Ascending aorta (tissue), 2 donors: ENCODE measurements around the gene KLHL17. TPM values are rescaled to one million over a fixed set of nuclear protein-coding genes. Genes with fewer than 3 reads are reported as not detected.
A peak's percentile ranks its signal among the peaks of the same experiment; 100 is the strongest.
"Not testable (repeated sequence)": the region's sequence is repeated elsewhere in the genome, so short reads cannot be mapped to it uniquely, and the experiment has no call there.

Source experiments
- DNase-seq, 2 donors: peaks; one replicate each; pipeline ENCODE4 v3.0.0-alpha.2; 2019; ENCODE audit warnings: low spot score in 2 of 2
- H3K27ac ChIP-seq, 2 donors: fragments of 200-600 bp; sonication (generic); one replicate each; pipeline ENCODE4 v1.5.1; 2016 to 2017; ENCODE audit warnings: mild to moderate bottlenecking in 1 of 2
- H3K27me3 ChIP-seq: fragments of 200-600 bp; sonication (generic); one replicate; pipeline ENCODE4 v1.5.1; 2017
- H3K36me3 ChIP-seq, 2 donors: fragments of 200-600 bp; sonication (generic); one replicate each; pipeline ENCODE4 v1.5.1; 2016
- H3K4me1 ChIP-seq, 2 donors: fragments of 200-600 bp; sonication (generic); one replicate each; pipeline ENCODE4 v1.5.1; 2016 to 2017; ENCODE audit warnings: mild to moderate bottlenecking in 1 of 2
- H3K4me3 ChIP-seq, 2 donors: fragments of 200-600 bp; sonication (generic); one replicate each; pipeline ENCODE4 v1.5.1; 2016 to 2017; ENCODE audit warnings: mild to moderate bottlenecking in 1 of 2
- H3K9me3 ChIP-seq, 2 donors: fragments of 200-600 bp; sonication (generic); one replicate each; pipeline ENCODE4 v1.5.1; 2016
- intact Hi-C: fragments of 100-400 bp; cut with DNase I; formaldehyde crosslinking; loops from one replicate; pipeline ENCODE4 v1.15.1; 2023
- total RNA-seq: library from RNA; depleted of rRNA; stranded (reverse); fragments of >200 nt; gene quantifications from one replicate; pipeline ENCODE4 v1.1.0, GENCODE V29; 2016
- TF ChIP-seq, protein P1 (sequence below), 3 experiments: fragments of 200-600 bp in 2 of 3; fragments of 450-650 bp in 1 of 3; sonication (generic) in 2 of 3; IDR thresholded peaks; one replicate each; pipeline ENCODE4 v1.5.1; 2016 to 2019; ENCODE audit warnings: antibody characterized with exemption in 3 of 3, mild to moderate bottlenecking in 1 of 3, moderate library complexity in 1 of 3

The KLHL17 gene
- total RNA-seq, 1 donor from 2014 or later: 16.6 TPM

DNA sequence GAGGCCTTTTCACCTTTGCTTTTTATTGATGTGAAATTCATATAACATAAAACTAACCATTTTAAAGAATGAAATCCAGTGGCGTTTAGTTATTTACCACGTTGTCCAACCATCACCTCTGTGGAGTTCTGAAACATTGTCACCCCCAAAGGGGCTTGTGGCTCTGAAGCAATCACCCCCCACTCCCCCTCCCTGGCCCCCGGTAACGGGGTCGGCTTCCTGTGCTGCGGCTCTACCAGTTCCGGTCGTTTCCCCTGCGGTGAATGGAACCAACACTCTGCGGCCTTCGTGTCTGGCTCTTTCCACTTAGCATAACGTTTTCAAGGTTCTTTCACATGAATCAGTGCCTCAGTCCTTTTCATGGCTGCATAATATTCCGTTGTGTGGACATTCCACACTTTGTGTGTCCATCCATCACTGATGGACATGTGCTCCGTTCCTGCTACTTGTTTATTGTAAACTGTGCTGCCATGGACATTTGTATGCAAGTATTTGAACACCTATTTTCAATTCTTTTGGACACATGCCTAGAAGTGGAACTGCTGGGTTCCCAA, 51.1 kb downstream of the KLHL17 start:
- Histone ChIP-seq H3K9me3 (no peaks in the 10 kb centered on the region), H3K4me1 (peaks cover 8 to 10% of the 10 kb centered on the region in 2 donors), H3K36me3 (no peaks in the 10 kb centered on the region), H3K27me3 (no peaks in the 10 kb centered on the region), H3K4me3 (no peak overlapping the region), H3K27ac (no peak overlapping the region)
- TF ChIP-seq, protein P1, sequence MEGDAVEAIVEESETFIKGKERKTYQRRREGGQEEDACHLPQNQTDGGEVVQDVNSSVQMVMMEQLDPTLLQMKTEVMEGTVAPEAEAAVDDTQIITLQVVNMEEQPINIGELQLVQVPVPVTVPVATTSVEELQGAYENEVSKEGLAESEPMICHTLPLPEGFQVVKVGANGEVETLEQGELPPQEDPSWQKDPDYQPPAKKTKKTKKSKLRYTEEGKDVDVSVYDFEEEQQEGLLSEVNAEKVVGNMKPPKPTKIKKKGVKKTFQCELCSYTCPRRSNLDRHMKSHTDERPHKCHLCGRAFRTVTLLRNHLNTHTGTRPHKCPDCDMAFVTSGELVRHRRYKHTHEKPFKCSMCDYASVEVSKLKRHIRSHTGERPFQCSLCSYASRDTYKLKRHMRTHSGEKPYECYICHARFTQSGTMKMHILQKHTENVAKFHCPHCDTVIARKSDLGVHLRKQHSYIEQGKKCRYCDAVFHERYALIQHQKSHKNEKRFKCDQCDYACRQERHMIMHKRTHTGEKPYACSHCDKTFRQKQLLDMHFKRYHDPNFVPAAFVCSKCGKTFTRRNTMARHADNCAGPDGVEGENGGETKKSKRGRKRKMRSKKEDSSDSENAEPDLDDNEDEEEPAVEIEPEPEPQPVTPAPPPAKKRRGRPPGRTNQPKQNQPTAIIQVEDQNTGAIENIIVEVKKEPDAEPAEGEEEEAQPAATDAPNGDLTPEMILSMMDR (IDR thresholded peaks at IDR 0.05): no peak
- intact Hi-C loops: no loop called here
- no peak for DNase-seq

DNA sequence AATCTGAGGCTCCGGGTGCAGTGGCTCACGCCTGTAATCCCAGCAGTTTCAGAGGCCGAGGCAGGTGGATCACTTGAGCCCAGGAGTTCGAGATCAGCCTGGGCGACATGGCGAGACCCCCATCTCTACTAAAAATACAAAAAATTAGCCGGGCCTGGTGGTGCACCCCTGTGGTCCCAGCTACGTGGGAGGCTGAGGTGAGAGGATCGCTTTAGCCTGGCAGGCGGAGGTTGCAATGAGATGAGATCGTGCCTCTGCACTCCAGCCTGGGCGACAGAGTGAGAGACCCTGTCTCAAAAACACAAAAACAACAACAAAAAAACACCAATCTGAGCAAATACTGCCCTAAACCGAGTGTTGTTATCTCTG, 52.3 kb downstream of the KLHL17 start:
- H3K4me3 ChIP-seq: peak overlapping the region; percentile 67 to 76
- H3K36me3 ChIP-seq, intact Hi-C loops, DNase-seq, H3K9me3 ChIP-seq, H3K27me3 ChIP-seq: not testable (repeated sequence)
- H3K4me1 ChIP-seq: peaks cover 8 to 10% of the 10 kb centered on the region in 2 donors
- peak overlapping the region; percentile 75 to 83 for H3K27ac ChIP-seq

DNA sequence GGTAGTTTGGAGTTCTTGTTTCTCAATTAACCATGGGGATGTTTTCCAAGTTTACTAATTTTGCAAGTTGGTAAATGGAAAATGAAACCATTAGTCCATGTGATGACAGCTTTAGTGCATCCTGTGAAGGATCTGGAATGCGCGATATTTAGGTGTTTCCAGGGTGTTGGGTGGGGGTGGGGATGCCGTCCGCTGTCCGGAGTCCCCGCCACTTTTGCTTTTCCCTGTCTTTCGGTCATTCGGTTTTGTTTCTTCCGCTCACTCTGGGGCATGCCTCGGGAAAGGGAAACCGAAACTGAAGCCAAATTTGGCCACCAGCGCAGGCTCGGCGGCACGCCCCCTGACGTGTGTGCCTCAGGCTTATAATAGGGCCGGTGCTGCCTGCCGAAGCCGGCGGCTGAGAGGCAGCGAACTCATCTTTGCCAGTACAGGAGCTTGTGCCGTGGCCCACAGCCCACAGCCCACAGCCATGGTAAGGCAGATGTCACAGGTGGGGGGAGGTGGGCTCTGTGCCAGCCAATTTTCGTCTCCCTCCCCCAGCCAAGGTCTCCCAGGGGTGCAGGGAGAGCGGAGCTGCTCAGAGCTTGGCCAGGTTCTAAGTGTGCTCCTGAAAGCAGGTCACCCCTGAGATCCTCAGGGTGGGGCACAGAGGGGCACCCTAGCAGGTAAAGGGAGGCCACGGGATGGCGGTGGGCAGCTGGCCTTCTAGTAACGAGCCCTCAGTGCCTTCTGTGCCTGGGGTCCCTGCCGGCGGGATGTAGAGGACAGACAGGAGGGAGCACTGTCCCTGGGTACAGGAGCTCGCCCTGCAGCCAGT, 52.9 kb downstream of the KLHL17 start, which contains the start of gene ISG15:
ISG15 (plus strand) TSS at position 393 of the 817 bp plus-strand sequence; CDS start at position 470, 77 bp downstream.
- Histone ChIP-seq H3K9me3 (no peaks in the 10 kb centered on the region), H3K36me3 (no peaks in the 10 kb centered on the region), H3K27ac (peak within 1 kb of the TSS; percentile 75 to 83), H3K4me3 (peak within 1 kb of the TSS; percentile 67 to 76), H3K4me1 (peaks cover 8 to 10% of the 10 kb centered on the region in 2 donors), H3K27me3 (no peaks in the 10 kb centered on the region)
- DNase-seq: peak; percentile 79 to 96
- intact Hi-C loops: no loop called here
- TF ChIP-seq, protein P1 (IDR thresholded peaks at IDR 0.05): no peak

DNA sequence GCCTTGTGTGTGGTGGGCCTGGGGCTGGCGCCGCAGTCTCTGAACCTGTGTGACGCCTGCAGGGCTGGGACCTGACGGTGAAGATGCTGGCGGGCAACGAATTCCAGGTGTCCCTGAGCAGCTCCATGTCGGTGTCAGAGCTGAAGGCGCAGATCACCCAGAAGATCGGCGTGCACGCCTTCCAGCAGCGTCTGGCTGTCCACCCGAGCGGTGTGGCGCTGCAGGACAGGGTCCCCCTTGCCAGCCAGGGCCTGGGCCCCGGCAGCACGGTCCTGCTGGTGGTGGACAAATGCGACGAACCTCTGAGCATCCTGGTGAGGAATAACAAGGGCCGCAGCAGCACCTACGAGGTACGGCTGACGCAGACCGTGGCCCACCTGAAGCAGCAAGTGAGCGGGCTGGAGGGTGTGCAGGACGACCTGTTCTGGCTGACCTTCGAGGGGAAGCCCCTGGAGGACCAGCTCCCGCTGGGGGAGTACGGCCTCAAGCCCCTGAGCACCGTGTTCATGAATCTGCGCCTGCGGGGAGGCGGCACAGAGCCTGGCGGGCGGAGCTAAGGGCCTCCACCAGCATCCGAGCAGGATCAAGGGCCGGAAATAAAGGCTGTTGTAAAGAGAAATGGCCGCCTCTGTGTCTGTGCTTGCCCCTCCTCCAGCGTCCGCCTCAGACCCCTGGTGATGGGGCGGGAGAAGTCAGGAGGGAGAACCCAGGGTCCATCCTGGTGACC, 53.7 kb downstream of the KLHL17 start:
- Histone ChIP-seq H3K9me3 (no peaks in the 10 kb centered on the region), H3K4me3 (peak overlapping the region; percentile 67 to 76), H3K4me1 (peaks cover 8 to 10% of the 10 kb centered on the region in 2 donors), H3K36me3 (no peaks in the 10 kb centered on the region), H3K27ac (peak overlapping the region; percentile 75 to 83), H3K27me3 (no peaks in the 10 kb centered on the region)
- intact Hi-C loops: no loop called here
- TF ChIP-seq, protein P1 (IDR thresholded peaks at IDR 0.05): no peak
- no peak for DNase-seq

DNA sequence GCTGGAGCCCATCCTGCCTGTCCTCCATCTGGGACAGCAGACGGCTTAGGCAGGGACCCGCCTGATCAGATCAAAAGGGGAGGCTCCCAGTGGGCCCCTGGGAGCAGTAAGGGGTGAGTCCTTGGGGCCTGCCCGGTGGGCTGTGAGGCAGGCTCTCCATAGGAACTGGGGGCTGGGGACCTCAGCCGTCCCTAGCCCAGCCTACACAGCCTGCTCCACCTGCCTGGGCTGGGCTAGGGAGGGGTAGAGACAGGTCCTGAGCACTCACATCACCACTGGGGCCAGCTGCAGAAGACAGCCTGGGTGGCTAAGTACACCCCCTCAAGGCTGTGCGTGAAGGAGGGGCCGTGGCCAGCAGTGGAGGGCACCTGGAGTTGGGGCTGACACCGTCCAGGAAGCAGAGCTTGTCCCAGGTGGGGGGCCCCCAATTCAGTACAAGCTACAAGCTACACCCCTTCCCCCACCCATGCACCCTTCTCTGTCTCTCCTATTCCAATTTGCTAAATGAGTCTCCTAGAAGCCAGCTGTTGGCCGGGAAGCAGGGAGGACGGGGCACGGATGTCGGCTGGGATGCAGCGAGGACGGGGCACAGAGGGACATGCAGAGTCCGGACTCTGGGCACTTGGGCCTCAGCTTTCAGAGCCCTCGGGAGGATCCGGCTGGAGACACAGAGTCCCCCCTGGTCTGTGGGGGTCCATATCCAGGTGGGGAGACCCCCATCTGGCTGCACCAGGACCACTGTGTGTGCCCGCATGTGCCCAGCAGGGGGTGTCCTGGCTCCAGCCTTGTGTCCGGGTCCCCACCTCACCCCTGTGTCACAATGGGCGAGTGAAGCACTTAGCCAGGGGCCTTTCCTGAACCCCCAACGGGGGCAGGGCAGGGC, 54.7 kb downstream of the KLHL17 start:
- no peak for DNase-seq
- H3K9me3 ChIP-seq: no peaks in the 10 kb centered on the region
- TF ChIP-seq, protein P1 (IDR thresholded peaks at IDR 0.05): no peak
- H3K4me1 ChIP-seq: peaks cover 8 to 10% of the 10 kb centered on the region in 2 donors
- H3K36me3 ChIP-seq: no peaks in the 10 kb centered on the region
- H3K27me3 ChIP-seq: no peaks in the 10 kb centered on the region
- peak overlapping the region in 1 of 2 donors; percentile 75 for H3K27ac ChIP-seq
- intact Hi-C loops: no loop called here
- H3K4me3 ChIP-seq: peak overlapping the region in 1 of 2 donors; percentile 76

Other genes starting within 250 kb of the KLHL17 start
- gene SAMD11, start 36.7 kb upstream of the KLHL17 start, total RNA-seq: 9.7 TPM
- 33.2 TPM for gene NOC2L, start 1.3 kb upstream of the KLHL17 start, total RNA-seq
- not detected for gene PLEKHN1, start 5.9 kb downstream of the KLHL17 start, total RNA-seq
- gene PERM1, start 21.5 kb downstream of the KLHL17 start, total RNA-seq: not detected
- 285 TPM for gene HES4, start 39.5 kb downstream of the KLHL17 start, total RNA-seq
- gene ISG15, start 52.9 kb downstream of the KLHL17 start, total RNA-seq: 125 TPM
- gene AGRN, start 59.5 kb downstream of the KLHL17 start, total RNA-seq: 109 TPM
- not detected for gene RNF223, start 113.7 kb downstream of the KLHL17 start, total RNA-seq
- gene C1orf159, start 155.5 kb downstream of the KLHL17 start, total RNA-seq: 23.7 TPM
- gene TTLL10, start 213.3 kb downstream of the KLHL17 start, total RNA-seq: not detected
- not detected for gene TNFRSF18, start 246.0 kb downstream of the KLHL17 start, total RNA-seq